ENCODE measurements around the gene NRL.
"Not testable (repeated sequence)": the region's sequence is repeated elsewhere in the genome, so short reads cannot be mapped to it uniquely, and the experiment has no call there.

The NRL gene

DNA sequence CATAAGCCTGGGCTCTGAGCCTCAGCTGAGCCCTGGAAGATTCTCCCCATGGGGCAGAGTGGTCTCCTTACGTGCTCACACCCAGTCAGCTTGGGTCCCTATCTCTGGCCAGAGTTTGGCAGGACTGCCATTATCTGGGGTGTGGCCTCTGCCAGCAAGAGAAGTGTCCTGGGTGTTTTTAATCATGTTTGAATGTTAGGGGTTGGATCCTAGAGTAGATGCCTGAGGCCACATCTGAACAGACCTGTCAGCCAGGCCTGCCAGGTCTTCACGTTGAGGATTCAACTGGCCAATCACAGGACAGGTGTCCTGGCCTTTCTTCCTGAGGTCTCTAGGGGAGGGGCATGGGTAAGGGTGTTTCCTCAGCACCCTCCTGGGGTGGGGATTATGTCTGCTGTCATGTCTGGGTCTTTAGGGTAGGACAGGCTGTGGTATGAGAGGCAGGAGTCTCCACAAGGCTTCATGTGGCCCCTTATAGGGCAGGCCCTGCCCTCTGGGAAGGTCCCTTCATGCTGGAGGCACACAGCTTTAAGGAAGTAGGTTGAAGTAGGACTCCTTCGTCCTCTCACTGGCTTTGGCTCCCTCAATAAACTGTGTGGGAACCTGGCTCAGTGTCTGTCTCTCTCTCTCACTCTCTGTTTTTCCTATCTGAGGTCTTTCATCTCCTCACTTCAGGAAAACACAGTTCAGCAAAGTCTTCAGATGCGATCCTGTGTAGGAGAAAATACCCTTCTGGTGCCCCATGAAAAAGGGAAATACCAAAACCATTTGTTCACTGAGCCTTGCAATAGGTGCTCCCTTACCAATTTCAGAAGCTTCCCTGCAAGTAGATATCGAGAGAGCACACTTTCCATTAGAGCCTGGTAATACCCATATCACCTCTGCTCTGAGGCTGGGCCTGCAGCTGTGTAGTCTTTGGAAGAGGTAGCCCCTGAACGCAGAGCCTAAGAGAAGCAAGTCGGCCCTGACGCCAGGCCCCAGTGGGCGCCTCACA lies 9.0 kb upstream of the NRL start:
- DNase-seq = no peak

DNA sequence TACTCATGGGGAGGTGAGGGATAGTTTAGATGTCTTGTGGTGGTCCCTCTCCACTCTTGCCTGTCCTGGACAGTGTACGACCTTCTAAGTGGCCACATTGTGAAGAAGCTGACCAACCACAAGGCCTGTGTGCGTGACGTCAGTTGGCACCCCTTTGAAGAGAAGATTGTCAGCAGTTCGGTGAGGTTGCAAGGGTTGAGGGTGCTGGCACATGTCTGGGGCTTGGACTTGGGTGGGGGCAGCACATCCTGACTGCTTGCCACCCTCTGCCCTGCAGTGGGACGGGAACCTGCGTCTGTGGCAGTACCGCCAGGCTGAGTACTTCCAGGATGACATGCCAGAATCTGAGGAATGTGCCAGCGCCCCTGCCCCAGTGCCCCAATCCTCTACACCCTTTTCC lies 8.1 kb upstream of the NRL start:
- DNase-seq = no peak

DNA sequence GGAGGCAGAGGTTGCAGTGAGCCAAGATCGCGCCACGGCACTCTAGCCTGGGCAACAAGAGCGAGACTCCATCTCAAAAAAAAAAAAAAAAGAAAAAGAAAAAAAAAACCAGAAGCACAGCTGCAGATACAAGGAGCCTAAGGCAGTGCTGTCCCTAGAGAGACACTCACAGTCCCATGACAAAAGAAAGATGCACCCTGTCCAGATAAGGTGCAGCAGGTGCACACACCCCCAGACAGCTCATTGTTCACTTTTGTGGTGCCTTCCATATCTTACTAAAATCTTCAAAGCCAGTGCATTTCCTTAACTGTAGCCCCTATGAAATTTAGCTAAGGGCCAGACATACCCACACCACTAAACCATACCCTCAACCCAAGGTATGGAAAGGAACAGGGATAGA lies 7.7 kb upstream of the NRL start:
- DNase-seq = no peak

DNA sequence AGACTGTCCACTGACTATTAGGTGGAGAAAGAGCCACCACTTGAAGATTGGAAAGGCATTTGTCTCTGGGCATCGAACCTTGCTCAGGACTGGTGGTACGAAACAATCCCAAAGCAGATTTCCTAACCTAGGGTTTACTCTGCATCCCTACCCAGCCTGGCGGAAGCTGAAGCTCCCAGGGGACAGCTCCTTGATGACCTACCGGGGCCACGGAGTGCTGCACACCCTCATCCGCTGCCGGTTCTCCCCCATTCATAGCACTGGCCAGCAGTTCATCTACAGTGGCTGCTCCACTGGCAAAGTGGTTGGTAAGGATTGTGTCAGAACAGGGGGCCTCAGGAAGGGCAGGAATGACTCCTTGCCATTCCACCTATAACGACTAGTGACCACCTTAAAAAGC lies 6.5 kb upstream of the NRL start:
- DNase-seq = no peak

DNA sequence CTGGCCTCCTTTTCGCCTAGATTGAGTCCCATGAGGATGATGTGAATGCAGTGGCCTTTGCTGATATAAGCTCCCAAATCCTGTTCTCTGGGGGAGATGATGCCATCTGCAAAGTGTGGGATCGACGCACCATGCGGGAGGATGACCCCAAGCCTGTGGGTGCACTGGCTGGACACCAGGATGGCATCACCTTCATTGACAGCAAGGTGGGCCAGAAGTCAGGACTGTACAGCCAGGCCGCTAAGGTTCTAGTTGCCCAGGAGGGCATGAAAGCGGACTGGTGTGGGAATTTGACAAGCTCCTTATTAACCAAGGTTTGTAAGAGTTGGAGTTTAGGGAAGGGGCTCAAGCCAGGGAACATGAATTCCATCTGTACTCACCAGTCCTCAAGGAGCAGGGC lies 4.9 kb upstream of the NRL start:
- no peak for DNase-seq

DNA sequence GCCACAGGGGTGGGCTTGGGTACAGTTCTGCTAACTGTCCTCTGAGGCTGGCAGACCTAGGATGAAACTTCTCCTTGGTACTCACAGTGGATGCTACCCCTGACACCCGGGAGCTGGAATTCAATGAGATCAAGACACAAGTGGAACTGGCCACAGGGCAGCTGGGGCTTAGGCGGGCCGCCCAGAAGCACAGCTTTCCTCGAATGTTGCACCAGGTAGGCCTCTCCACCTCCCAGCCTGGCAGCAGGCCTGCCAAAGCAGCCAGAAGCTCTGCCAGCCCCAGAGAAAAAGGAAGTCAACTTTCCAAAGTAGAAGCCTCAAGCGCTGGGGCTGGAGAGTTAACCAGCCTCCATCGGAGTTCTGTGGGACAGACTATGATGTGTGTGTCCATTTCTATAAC lies 2.4 kb upstream of the NRL start:
- DNase-seq = no peak

DNA sequence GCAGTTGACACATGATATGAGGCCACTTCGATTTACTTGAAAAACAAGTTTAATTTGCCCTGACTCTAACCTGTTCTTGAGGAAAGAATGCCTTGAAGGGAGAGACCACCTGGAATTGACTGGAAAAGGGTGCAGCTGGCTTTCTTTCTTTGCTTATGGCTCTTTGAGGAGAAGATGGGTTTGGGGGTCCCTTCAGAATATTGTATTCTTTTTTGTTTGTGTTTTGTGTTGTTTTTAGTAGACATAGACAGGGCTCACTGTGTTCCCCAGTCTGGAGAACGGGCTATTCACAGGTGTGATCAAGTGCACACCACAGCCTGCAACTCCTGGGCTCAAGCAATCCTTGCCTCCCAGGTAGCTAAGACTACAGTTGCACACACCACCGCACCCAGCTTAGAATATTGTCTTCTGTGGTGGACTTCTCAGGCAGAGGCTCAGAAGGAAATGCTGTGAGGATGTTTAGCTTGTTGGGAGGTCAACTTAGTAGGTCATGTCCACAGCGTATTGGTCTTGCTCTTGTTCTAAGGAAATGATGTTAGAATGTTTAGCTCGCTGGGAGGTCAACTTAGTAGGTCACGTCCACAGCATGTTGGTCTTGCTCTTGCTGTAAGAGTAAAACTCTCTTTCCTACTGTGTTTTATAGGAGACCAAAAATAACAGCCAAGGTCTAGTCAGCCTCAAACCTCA lies 1.5 kb upstream of the NRL start:
- DNase-seq = no peak

DNA sequence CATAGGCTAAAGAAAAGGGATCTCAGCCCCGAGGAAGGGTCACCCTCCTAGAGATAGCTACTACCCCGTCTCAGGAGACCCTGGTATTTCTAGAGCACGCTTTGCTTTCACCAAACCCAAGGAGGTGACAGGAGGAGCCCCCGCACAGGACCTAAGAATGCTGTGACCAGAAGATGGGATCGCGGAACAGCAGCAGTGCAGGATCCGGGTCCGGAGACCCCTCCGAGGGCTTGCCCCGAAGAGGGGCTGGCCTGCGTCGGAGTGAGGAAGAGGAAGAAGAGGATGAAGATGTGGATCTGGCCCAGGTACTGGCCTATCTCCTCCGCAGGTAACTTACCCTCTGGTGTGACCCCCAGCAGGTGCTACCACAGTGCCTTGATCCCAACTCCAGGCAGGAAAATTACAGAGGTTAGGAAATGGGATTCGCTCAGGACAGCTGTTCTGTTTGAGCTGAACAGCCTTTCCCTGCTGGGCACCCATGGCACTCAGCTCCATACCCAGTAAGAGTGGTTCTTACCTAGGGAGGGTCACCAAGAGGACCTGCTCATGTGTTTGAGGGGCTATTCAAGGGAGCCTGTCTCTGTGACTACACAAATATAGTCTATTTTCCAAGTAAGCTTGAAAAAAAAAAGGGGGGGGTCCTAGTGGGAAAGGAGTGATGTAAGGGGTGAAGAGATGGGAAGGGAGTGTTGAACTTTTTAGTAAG lies 826 bp upstream of the NRL start:
- DNase-seq = no peak

DNA sequence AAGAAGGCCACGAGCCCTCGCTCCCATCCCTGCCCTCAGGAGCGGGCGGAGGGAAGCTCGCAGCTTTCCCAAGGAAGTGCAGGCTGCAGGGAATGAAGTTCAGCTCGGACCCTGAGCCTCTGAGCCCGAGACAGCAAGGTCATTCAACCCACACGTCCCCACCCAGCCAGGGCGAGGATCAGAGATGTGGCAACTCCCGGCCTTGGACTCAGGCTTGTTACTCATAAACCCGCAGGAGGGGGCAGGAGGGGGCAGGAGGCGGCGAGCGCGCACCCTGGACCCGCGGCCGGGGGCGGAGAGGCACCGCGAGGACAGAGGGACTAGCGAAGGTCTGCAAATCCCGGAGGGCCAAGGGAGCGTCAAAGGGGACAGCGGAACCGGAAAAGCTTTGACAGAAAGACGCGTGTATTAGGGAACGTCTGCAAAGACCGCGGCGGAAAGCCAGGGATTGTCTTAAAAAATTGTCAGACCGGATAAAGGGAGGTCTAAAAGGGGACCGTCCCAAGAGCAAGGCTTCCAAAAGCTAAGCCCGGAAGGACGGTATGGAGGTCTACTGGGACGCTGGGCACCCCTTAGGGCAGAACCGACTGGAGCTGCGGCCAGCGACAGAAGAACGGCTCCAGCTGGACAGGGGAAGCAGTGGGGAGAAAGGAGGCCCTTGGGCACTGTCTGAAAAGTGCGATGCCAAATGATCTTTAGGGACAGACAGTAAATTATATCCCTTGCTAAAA lies 783 bp downstream of the NRL start:
- peak; percentile 74 to 92 for DNase-seq

DNA sequence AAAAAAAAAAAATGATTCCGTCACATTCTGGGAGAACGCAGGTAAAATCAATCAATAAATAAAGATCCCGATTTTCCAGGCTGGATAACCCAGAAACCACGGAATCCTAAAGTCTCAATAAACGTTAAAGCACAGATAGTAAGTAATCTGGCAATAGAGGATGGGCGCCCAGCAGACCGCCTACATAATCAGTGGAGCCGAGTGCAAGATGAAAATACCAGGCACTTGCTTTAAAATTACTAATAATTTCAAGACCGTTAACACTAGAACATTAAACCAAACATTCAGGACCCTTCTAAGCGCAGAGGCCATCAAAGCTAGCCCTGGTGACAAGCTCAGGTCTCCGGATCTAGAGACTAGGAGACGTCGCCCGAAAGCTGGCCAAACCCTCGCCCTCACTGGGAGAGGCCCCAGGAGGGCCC lies 1.4 kb downstream of the NRL start:
- DNase-seq = no peak

DNA sequence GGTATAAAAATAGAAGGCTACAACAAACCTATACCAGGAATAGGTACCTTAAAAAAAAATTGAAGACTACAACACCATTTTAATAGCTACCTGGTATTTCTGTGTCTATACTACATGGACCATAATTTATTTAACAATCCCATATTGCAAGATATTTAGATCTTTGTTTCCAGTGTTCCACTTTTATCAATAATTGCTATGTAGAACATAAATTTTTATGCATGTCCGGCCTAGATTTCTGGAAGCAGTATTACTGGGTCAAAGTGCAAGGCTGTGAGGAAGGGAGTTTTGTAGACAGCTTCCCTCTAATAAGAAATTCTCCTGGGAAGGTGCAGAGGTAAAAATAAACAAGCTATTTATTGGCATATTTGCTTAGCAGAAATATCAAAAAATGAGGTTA lies 4.2 kb downstream of the NRL start:
- no peak for DNase-seq

DNA sequence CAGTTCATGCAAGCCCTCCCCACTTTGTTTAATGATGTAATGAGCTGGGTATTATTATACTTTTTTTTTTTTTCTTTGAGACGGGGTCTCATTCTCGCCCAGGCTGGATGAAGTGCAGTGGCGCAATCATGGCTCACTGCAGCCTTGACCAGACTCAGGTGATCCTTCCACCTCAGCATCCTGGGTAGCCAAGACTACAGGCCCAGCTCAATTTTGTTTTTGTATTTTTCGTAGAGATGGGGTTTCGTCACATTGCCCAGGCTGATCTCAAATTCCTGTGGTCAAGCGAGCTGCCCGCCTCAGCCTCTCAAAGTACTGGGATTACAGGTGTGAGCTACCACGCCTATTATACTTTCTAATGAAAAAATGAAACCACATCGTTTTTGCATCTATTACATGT lies 4.7 kb downstream of the NRL start:
- DNase-seq = no peak

DNA sequence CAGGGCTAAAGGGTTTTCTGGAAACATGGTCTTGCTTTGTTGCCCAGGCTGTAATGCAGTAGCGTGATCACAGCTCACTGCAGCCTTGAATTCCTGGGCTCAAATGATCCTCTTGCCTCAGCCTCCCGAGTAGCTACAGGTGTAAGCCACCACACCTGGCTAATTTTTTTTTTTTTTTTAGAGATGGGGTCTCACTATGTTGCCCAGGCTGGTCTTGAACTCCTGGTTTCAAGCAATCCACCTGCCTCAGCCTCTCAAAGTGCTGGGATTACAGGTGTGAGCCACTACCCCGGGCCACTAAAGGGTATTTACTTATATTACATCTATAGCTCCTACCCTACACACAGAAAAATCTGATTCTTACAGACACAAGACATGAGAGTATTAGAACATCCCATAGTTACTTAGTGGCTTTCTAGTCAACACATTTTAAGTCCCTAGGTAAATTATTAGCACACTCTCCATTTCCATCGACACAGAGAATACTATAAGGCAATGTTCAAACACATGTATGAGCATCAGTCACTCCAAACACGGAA lies 6.3 kb downstream of the NRL start:
- no peak for DNase-seq

DNA sequence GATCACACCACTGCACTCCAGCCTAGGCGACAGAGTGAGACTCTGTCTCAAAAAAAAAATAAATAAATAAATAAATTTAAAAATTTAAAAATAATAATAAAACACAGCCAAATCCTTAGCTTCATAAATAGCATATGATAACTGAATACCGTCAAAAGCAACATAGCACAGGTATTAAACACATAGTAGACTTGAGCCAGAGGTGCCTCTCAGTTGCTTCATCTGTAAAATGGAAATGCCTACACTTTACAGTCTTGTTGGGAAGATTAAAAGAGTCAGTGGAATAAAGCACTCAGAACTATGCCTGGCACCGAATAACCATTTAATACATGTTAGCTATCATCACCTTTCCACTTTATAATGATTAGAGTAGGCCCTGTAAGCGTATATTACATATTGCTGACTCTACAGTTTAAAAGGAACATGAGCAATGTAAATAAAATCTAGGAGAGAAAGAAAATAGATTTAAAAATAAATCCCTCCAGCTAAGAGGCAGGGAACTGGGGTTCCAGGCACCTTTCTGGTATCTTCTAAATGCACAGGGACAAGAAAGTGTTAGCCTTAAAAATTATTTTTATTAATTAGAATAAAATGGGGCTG lies 8.0 kb downstream of the NRL start:
- no peak for DNase-seq

DNA sequence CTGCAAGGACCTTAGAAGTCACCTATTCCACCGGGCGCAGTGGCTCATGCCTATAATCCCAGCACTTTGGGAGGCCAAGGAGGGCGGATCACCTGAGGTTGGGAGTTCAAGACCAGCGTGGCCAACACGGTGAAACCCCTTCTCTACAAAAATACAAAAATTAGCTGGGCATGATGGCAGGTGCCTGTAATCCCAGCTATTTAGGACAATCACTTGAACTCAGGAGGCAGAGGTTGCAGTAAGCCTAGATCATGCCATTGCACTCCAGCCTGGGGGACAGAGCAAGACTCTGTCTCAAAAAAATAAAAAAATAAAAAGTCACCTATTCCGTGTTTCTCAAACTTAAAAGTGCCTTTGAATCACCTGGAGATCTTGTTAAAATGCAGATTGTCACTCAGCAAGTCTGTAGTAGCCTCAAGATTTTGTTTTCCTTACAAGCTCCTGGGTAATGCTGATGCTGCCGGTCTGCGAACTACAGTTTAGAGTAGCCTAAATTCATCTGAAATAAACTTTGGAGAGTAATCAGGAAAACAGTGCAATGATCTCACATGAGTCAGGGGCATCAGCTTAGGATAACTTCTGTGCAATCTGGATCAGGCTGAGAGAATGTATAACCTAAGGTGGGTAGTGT lies 9.0 kb downstream of the NRL start:
- not testable (repeated sequence) for DNase-seq

DNA sequence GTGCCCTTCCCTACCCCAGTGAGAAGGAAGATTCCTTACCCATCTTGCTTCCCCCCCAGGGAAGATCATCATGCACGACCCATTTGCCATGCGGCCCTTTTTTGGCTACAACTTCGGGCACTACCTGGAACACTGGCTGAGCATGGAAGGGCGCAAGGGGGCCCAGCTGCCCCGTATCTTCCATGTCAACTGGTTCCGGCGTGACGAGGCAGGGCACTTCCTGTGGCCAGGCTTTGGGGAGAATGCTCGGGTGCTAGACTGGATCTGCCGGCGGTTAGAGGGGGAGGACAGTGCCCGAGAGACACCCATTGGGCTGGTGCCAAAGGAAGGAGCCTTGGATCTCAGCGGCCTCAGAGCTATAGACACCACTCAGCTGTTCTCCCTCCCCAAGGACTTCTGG lies 11.3 kb downstream of the NRL start:
- DNase-seq = no peak

DNA sequence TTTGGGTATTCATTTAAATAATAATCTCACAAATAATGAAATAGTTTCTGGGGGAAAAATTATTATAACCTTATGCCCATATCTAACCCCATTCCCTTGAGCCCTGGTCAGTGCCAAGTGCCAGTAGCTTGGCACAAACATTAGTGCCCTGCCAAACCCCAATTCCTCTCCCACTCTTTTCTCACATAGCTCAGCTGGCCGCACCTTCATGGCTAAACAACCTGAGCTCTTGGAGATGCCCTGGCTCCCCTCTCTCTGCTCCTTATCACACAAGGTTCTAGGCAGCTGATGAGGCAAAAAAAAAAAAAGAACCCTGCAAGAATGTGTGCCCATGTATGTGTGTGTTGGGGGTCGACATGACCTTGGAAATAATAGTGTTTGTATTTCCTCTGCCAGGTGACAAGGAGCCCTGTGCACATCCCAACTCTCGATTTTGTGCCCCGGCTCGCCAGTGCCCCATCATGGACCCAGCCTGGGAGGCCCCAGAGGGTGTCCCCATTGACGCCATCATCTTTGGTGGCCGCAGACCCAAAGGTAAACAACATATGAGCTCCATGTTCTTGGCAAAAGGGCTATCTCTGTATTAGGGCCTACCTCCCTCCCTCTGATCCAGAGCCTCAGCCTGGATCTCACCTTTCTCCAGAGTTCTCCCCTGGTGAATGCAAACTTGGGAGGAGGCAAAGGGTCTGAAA lies 12.2 kb downstream of the NRL start:
- DNase-seq = no peak

DNA sequence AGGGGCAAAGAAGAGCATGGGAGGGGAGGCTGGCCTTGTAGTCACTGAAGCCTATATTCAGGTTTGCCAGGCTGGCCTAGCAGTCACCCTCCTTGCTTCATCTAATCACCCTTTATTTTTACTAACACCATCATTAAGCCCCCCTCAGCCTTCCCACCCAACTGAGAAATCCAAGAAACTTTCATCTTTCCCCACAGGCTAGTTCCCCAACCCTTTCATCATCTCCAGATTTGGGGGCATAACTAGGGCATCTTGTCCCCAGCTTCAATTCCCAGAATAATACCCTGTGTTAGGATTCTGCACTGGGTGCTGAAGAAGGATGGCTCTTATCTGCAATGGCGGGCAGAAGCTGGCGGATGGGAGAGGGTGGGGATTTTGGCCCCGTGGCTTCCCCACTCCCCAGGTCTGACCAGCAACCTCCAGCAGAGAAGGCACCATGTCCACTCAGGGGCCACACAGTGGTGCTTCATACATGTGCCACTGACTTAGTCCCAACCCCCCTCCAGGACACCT lies 13.7 kb downstream of the NRL start:
- no peak for DNase-seq

DNA sequence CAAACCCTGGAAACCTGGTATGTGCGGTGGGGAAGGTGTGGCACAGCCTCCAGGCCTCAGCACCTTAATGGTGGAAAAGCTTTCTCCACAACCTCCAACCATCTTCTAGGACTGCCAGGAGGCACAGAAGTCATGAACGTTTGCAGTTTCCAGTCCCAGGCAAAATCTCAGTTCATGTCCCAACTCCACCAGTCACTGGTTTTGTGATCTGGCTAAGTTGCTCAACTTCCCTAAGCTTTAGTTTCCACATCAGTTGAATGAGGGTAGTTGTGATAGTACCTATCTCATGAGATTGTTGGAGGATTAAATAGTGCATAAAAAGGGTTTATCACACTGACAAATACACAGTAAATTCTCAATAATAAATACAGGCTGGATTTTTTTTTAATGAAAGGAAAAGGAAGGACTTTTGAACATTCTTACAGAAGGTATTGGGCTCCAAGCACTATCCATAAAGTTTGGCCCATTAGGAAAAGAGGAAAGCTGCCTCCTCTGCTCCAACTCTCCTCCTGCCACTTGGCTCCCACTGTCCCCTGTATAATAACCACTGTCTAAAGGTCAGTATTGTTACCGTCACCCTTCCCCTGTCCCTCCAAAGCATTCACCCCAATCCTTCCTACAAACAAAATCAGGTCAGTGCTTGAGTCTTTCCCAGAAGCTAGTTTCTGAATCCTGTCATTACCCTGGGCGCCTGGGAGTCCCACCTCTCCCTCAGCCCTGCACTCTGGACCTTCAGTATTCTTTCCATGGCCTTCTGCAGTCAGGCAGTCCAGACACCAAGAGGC lies 14.4 kb downstream of the NRL start:
- no peak for DNase-seq

Measured in NCI-H2081 (cell line).